GM12872 (cell line): ENCODE measurements around the gene PHLPP1.

Experiments
- TF ChIP-seq, protein P1 (sequence below): IDR thresholded peaks from 3 replicates; pipeline ENCODE4 v1.5.1; 2011; ENCODE audit warnings: low read depth, mild to moderate bottlenecking, low read length, moderate library complexity; ENCODE audit not compliant: insufficient read depth

The PHLPP1 gene

DNA sequence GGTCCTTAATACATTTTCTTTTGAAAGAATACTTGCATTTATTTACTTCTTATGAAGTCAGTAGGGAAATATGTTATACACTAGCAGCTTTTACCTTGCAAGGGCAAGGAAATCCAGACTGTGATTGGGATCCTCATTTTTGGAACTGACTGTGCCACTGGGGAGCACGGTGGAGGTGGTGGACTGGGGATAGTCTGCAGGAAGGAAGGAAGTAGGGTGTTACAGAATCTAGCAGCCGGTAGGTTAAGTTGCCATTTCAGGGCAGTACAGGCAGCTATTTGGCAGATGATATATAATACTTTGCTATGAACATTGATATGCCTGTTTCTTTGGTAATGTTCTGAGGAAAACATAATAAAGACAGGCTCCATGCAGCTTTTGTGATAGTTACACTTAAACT, 238.3 kb downstream of the PHLPP1 start:
- TF ChIP-seq, protein P1, sequence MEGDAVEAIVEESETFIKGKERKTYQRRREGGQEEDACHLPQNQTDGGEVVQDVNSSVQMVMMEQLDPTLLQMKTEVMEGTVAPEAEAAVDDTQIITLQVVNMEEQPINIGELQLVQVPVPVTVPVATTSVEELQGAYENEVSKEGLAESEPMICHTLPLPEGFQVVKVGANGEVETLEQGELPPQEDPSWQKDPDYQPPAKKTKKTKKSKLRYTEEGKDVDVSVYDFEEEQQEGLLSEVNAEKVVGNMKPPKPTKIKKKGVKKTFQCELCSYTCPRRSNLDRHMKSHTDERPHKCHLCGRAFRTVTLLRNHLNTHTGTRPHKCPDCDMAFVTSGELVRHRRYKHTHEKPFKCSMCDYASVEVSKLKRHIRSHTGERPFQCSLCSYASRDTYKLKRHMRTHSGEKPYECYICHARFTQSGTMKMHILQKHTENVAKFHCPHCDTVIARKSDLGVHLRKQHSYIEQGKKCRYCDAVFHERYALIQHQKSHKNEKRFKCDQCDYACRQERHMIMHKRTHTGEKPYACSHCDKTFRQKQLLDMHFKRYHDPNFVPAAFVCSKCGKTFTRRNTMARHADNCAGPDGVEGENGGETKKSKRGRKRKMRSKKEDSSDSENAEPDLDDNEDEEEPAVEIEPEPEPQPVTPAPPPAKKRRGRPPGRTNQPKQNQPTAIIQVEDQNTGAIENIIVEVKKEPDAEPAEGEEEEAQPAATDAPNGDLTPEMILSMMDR: no peak

- TF ChIP-seq, protein P1: no peak
Measured at GRCh38 chr18:62954366-62954765, 239.0 kb downstream of the PHLPP1 start.

DNA sequence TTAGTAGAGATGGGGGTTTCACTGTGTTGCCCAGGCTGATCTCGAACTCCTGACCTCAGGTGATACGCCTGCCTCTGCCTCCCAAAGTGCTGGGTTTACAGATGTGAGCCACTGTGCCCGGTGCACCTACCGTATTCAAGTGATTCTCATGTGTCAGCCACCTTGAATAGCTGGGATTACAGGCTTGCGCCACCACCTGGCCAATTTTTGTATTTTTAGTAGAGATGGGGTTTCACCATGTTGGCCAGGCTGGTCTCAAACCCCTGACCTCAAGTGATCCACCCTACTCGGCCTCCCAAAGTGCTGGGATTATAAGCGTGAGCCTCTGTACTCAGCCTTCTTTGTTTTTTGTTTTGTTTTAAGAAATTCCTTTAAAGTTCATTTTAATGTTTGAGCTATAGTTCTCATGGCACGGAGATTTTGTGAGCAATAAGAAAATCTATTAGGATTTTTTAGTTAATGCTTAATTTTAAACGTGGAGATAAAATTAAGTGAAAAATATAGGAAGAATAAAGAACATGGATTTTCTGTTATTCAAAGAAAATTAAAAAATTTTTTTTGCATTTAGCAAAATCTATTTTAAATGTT, 242.6 kb downstream of the PHLPP1 start:
- TF ChIP-seq, protein P1: peak; percentile 55

DNA sequence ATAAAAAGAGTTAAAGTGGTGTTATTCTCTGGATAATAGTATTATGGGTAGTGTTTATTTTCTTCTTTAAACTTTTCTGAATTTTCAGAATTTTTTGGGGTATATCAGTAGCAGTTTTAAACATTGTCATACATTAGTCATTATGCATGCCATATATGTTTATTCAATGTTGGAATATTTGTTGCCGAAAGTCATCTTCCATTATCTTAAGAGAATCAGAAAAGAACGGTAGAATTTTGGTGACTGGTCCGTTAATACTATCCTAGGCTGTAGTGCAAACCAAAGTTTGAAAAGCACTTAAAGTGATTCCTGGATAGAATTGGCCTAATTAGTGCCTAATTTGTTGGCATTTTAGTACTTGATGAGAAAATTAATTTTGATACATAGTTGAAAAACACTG, 244.1 kb downstream of the PHLPP1 start:
- TF ChIP-seq, protein P1: no peak

DNA sequence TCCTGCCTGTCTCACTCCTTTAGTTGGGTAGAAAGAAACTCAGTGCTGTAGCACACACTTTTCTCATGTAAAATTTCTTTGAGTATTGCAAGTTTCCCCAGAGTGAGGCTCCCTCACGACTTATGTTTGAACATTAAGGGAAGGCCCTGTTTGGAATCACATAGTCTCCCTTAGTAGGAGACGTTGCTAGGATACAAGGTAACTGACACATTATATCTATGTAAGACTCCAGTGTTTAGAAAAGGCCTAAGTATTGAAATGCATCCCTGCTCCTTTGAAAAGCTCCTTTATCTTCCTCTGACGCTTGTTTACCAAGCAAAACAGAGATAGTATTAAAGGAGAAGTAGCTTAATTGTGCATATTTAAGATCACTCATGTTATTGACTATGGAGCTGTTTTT, 248.2 kb downstream of the PHLPP1 start:
- TF ChIP-seq, protein P1: no peak

- TF ChIP-seq, protein P1: no peak
Measured at GRCh38 chr18:62964432-62964831, 249.1 kb downstream of the PHLPP1 start.

DNA sequence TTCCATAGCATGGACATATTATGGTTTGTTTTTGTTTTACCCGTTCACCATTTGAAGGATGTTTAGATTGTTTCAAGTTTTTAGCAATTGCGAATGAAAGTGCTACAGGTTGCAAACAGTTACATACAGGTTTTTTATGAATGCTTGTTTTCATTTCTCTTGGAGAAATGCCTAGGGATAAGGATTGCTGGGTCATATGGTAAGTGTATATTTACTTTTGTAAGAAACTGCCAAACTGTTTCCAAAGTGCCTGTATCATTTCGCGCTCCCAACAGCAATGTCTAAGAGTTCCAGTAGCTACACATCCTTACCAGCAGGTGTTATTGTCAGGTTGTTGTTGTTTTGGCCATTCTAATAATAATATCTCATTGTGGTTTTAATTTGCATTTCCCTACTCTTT, 251.7 kb downstream of the PHLPP1 start:
- TF ChIP-seq, protein P1: no peak
